H1 (cell line): ENCODE measurements around the gene HNF4A. TPM values are rescaled to one million over a fixed set of nuclear protein-coding genes. Genes with fewer than 3 reads are reported as not detected.

Source experiments
- CTCF ChIA-PET: fragments of 300-600 bp; sonication (Branson Sonifier 250); formaldehyde crosslinking; loops from one replicate; lab custom pipeline; 2021; ENCODE audit not compliant: partially characterized antibody; lab: Charles Lee
- POLR2A ChIA-PET: fragments of 300-600 bp; sonication (Branson Sonifier 250); formaldehyde crosslinking; loops from one replicate; lab custom pipeline; 2021; ENCODE audit warnings: inconsistent platforms; ENCODE audit not compliant: partially characterized antibody; lab: Charles Lee
- DNase-seq, 2 experiments: peaks; one replicate each; pipeline versions ENCODE4 v3.0.0 to v3.0.0-alpha.2; 2010 to 2022; ENCODE audit warnings: low spot score in 2 of 2, low read depth in 1 of 2, mixed read lengths in 1 of 2
- FAIRE-seq: peaks from 2 replicates; lab custom pipeline; 2011; peaks lifted over from hg19 to GRCh38; lab: Jason Lieb, UNC
- H2AFZ ChIP-seq: 2 replicates; pipeline ENCODE4 v1.8.1; 2012; ENCODE audit warnings: low read length, inconsistent platforms
- H2AK5ac ChIP-seq: 2 replicates; pipeline ENCODE4 v1.6.1; 2013; ENCODE audit warnings: low read depth, low read length
- H2BK120ac ChIP-seq: replicated peaks from 2 replicates; pipeline ENCODE3; 2013; ENCODE audit warnings: low read depth, low read length, inconsistent platforms
- H2BK12ac ChIP-seq: 2 replicates; pipeline ENCODE4 v1.6.1; 2013; ENCODE audit warnings: low read depth, low read length
- H2BK15ac ChIP-seq: 2 replicates; pipeline ENCODE4 v1.6.1; 2013; ENCODE audit warnings: low read length
- H2BK20ac ChIP-seq: 2 replicates; pipeline ENCODE4 v1.6.1; 2013; ENCODE audit warnings: low read length
- H2BK5ac ChIP-seq: 2 replicates; pipeline ENCODE4 v1.6.1; 2013; ENCODE audit warnings: low read depth, low read length
- H3K14ac ChIP-seq: 2 replicates; pipeline ENCODE4 v1.6.1; 2013; ENCODE audit warnings: inconsistent platforms; ENCODE audit not compliant: insufficient read length
- H3K18ac ChIP-seq: 2 replicates; pipeline ENCODE4 v1.6.1; 2013; ENCODE audit warnings: low read length; ENCODE audit errors: extremely low read depth
- H3K23ac ChIP-seq: 2 replicates; pipeline ENCODE4 v1.6.1; 2013; ENCODE audit warnings: inconsistent platforms; ENCODE audit not compliant: insufficient read length
- H3K23me2 ChIP-seq: 2 replicates; pipeline ENCODE4 v1.6.1; 2013; ENCODE audit warnings: low read depth, low read length
- H3K27ac ChIP-seq: 2 replicates; pipeline ENCODE4 v1.6.1; 2011; ENCODE audit warnings: low read depth, low read length, inconsistent platforms
- H3K27me3 ChIP-seq, 4 experiments: replicated peaks in 1 of 4; 1 replicate in 1 of 4; 2 replicates in 3 of 4; pipeline versions ENCODE4 v1.6.1 to v1.8.1; 2011 to 2013; ENCODE audit warnings: low read length in 3 of 4, mild to moderate bottlenecking in 3 of 4, inconsistent platforms in 2 of 4, mixed read lengths in 2 of 4, moderate library complexity in 1 of 4; ENCODE audit not compliant: control insufficient read depth in 3 of 4, insufficient read depth in 3 of 4; ENCODE audit errors: extremely low read depth in 1 of 4
- H3K36me3 ChIP-seq, 4 experiments: 2 replicates each; pipeline versions ENCODE4 v1.6.1 to v1.8.1; 2011 to 2013; ENCODE audit warnings: mild to moderate bottlenecking in 4 of 4, low read length in 3 of 4, moderate library complexity in 2 of 4, control low read depth in 1 of 4, inconsistent platforms in 1 of 4; ENCODE audit not compliant: insufficient read depth in 4 of 4, control insufficient read depth in 2 of 4
- H3K4ac ChIP-seq: replicated peaks from 2 replicates; pipeline ENCODE3; 2013; ENCODE audit warnings: low read length, low read depth, mixed read lengths, inconsistent platforms; ENCODE audit not compliant: insufficient read length
- H3K4me1 ChIP-seq, 4 experiments: replicated peaks in 1 of 4; 1 replicate in 1 of 4; 2 replicates in 3 of 4; pipeline versions ENCODE4 v1.6.1 to v1.8.1; 2011 to 2013; ENCODE audit warnings: low read length in 3 of 4, inconsistent platforms in 2 of 4, mixed read lengths in 1 of 4; ENCODE audit not compliant: insufficient read depth in 4 of 4, control insufficient read depth in 3 of 4
- H3K4me2 ChIP-seq, 2 experiments: 2 replicates each; pipeline versions ENCODE4 v1.6.1 to v1.8.1; 2011 to 2013; ENCODE audit warnings: low read depth in 2 of 2, low read length in 2 of 2, control low read depth in 1 of 2, inconsistent platforms in 1 of 2, mild to moderate bottlenecking in 1 of 2; ENCODE audit not compliant: insufficient read depth in 1 of 2
- H3K4me3 ChIP-seq, 4 experiments: fragments of 200-600, 300-600 bp in 1 of 4; sonication (generic), shearing (Covaris generic), sonication (Bioruptor Twin) in 1 of 4; 2 replicates each; pipeline versions ENCODE4 v1.5.1 to v1.8.1; 2011 to 2016; ENCODE audit warnings: low read length in 4 of 4, low read depth in 3 of 4, control low read depth in 2 of 4, inconsistent platforms in 2 of 4, mild to moderate bottlenecking in 2 of 4, mixed read lengths in 1 of 4, moderate library complexity in 1 of 4; ENCODE audit not compliant: insufficient read depth in 2 of 4; ENCODE audit errors: extremely low read depth in 1 of 4
- H3K56ac ChIP-seq: replicated peaks from 2 replicates; pipeline ENCODE3; 2013; ENCODE audit warnings: low read depth, mild to moderate bottlenecking, mixed read lengths, low read length, inconsistent platforms; ENCODE audit not compliant: insufficient read length
- H3K79me1 ChIP-seq: 2 replicates; pipeline ENCODE4 v1.6.1; 2013; ENCODE audit warnings: low read depth, low read length, control low read depth
- H3K79me2 ChIP-seq, 2 experiments: 2 replicates each; pipeline versions ENCODE4 v1.6.1 to v1.8.1; 2012 to 2013; ENCODE audit warnings: low read length in 2 of 2, mild to moderate bottlenecking in 2 of 2, inconsistent platforms in 1 of 2; ENCODE audit not compliant: insufficient read depth in 2 of 2, control insufficient read depth in 1 of 2
- H3K9ac ChIP-seq, 4 experiments: replicated peaks in 1 of 4; 1 replicate in 1 of 4; 2 replicates in 3 of 4; pipeline versions ENCODE4 v1.6.1 to v1.8.1; 2011 to 2013; ENCODE audit warnings: low read depth in 3 of 4, low read length in 3 of 4, control low read depth in 2 of 4, mild to moderate bottlenecking in 2 of 4, moderate library complexity in 2 of 4, inconsistent platforms in 1 of 4; ENCODE audit errors: extremely low read depth in 1 of 4
- H3K9me3 ChIP-seq, 2 experiments: 2 replicates each; pipeline versions ENCODE4 v1.6.1 to v1.8.1; 2012 to 2013; ENCODE audit warnings: mild to moderate bottlenecking in 2 of 2, moderate library complexity in 2 of 2, control low read depth in 1 of 2, inconsistent platforms in 1 of 2, low read depth in 1 of 2, low read length in 1 of 2, mixed read lengths in 1 of 2; ENCODE audit not compliant: insufficient read depth in 2 of 2
- H4K20me1 ChIP-seq, 2 experiments: replicated peaks in 1 of 2; 2 replicates each; pipeline versions ENCODE3 to v1.8.1; 2011 to 2013; ENCODE audit warnings: inconsistent platforms in 2 of 2, low read length in 2 of 2, mild to moderate bottlenecking in 1 of 2; ENCODE audit not compliant: insufficient read depth in 2 of 2, control insufficient read depth in 1 of 2
- H4K5ac ChIP-seq: 2 replicates; pipeline ENCODE4 v1.6.1; 2013; ENCODE audit warnings: low read length, low read depth, mixed read lengths, inconsistent platforms; ENCODE audit not compliant: insufficient read length
- H4K8ac ChIP-seq: 2 replicates; pipeline ENCODE4 v1.8.0; 2013; ENCODE audit warnings: mild to moderate bottlenecking, moderate library complexity, low read length, inconsistent platforms; ENCODE audit not compliant: insufficient read depth; ENCODE audit errors: extremely low read depth
- H4K91ac ChIP-seq: replicated peaks from 2 replicates; pipeline ENCODE3; 2013; ENCODE audit warnings: low read length, mixed read lengths, inconsistent platforms; ENCODE audit not compliant: insufficient read length
- CEBPB ChIP-seq: IDR thresholded peaks from 2 replicates; pipeline ENCODE4 v1.6.1; 2012; ENCODE audit warnings: low read depth, low read length
- CTBP2 ChIP-seq: IDR thresholded peaks from 2 replicates; pipeline ENCODE4 v1.7.0; 2011; ENCODE audit warnings: borderline replicate concordance, mild to moderate bottlenecking, moderate library complexity, mixed read lengths, low read length; ENCODE audit not compliant: insufficient read depth, insufficient read length
- EP300 ChIP-seq, 2 experiments: IDR thresholded peaks; 1 replicate in 1 of 2; 2 replicates in 1 of 2; pipeline ENCODE4 v1.6.1; 2011 to 2012; ENCODE audit warnings: low read depth in 2 of 2, low read length in 2 of 2, mild to moderate bottlenecking in 2 of 2, borderline replicate concordance in 1 of 2, inconsistent platforms in 1 of 2, moderate library complexity in 1 of 2
- EZH2 ChIP-seq: fragments of 200-600 bp; sonication (generic); IDR thresholded peaks from 2 replicates; pipeline ENCODE4 v1.7.1; 2012; ENCODE audit warnings: low read depth, mild to moderate bottlenecking, moderate library complexity, low read length, inconsistent platforms; ENCODE audit not compliant: severe bottlenecking
- JUND ChIP-seq: IDR thresholded peaks from 2 replicates; pipeline ENCODE4 v1.6.1; 2011; ENCODE audit warnings: mild to moderate bottlenecking, improper control_type of control experiment, low read length
- POLR2AphosphoS5 ChIP-seq: IDR thresholded peaks from 2 replicates; pipeline ENCODE4 v1.6.1; 2011; ENCODE audit warnings: low read depth, low read length
- POU5F1 ChIP-seq: IDR thresholded peaks from 2 replicates; pipeline ENCODE4 v1.6.1; 2011; ENCODE audit warnings: low read depth, mild to moderate bottlenecking, low read length, moderate library complexity
- RBBP5 ChIP-seq: IDR thresholded peaks from 2 replicates; pipeline ENCODE4 v1.7.1; 2012; ENCODE audit warnings: low read depth, mild to moderate bottlenecking, inconsistent platforms, low read length, moderate library complexity, borderline replicate concordance
- SIN3A ChIP-seq, 2 experiments: IDR thresholded peaks in 1 of 2; conservative IDR thresholded peaks in 1 of 2; 2 replicates each; pipeline ENCODE4 v1.6.1; 2011 to 2012; ENCODE audit warnings: low read length in 2 of 2, improper control_type of control experiment in 1 of 2, low read depth in 1 of 2, mild to moderate bottlenecking in 1 of 2
- TAF1 ChIP-seq: IDR thresholded peaks from 2 replicates; pipeline ENCODE4 v1.6.1; 2011; ENCODE audit warnings: mild to moderate bottlenecking, low read depth, low read length
- TEAD4 ChIP-seq: IDR thresholded peaks from 2 replicates; pipeline ENCODE4 v1.6.1; 2012; ENCODE audit warnings: low read depth, low read length, inconsistent platforms, mixed read lengths
- WGBS, 2 experiments: shearing (Covaris generic) in 1 of 2; methylation state at CpG; one replicate each; pipeline versions ENCODE4 v1.1.6 to v1.1.7; 2013 to 2015; ENCODE audit warnings: low lambda C conversion rate in 2 of 2, mixed read lengths in 2 of 2, inconsistent platforms in 1 of 2, low coverage in 1 of 2, missing lambda C conversion rate in 1 of 2; ENCODE audit not compliant: insufficient replicate concordance in 2 of 2, insufficient coverage in 1 of 2, insufficient read length in 1 of 2; ENCODE audit errors: extremely low coverage in 1 of 2, missing lambda C conversion rate in 1 of 2; 5-methylcytosine and 5-hydroxymethylcytosine counted together
- polyA plus RNA-seq, 7 experiments: library from polyadenylated mRNA; depleted of rRNA in 3 of 7; stranded (reverse) in 5 of 7; unstranded in 2 of 7; fragments of >200 nt in 5 of 7; fragments of 200-250 nt in 2 of 7; gene quantifications; 1 replicate in 5 of 7; 2 replicates in 1 of 7; 4 replicates in 1 of 7; pipeline versions ENCODE4 v1.2.1 to v1.2.3, GENCODE V29; 2011 to 2013; ENCODE audit warnings: missing spikeins in 2 of 7, mixed read lengths in 2 of 7
- total RNA-seq: library from RNA; stranded (reverse); fragmentation: NEBNext Ultra II Directional; extraction: Animal tissue kit (Norgen Biotek cat#: 25700); gene quantifications from 2 replicates; pipeline ENCODE4 v1.2.1, GENCODE V29; 2021
- TF ChIP-seq, protein P1 (sequence below): IDR thresholded peaks from 2 replicates; pipeline ENCODE4 v1.6.1; 2012; ENCODE audit warnings: inconsistent platforms
- TF ChIP-seq, protein P2 (sequence below): IDR thresholded peaks from 2 replicates; pipeline ENCODE4 v1.6.1; 2012; ENCODE audit warnings: inconsistent platforms

The HNF4A gene
- total and polyA plus RNA-seq, 2 of the 8 experiments (the other 6 are each of a cell fraction or from before 2014, with no cell fraction given): 0.03 TPM; not detected in 1

DNA sequence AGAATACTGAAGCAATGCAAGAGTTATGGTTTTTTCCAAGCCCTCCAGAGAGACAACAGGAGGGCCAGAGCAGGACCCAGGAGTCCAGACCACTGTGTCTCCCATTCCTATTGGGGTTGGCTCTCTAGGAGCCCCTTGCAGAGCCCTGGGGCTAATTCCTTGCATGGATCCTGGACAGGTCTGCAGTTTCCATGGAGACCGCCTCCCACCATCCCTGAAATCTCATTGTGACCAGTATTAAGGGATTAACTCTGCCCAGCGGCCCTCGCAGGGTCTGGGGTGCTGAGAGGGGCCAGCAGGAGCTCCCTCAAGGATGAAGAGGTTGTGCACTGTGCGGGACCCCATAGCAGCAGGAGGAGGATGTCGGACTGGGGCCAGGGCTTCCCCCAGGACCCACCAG, 34.8 kb downstream of the HNF4A start:
- FAIRE-seq: no peak
- Histone ChIP-seq H3K4me1 (peaks cover 0 to 5% (median 2%) of the 10 kb centered on the region in 4 experiments; a peak in 3 of 7 replicates), H3K27me3 (peaks cover 0 to 4% (median 0%) of the 10 kb centered on the region in 4 experiments; a peak in 3 of 7 replicates), H4K20me1 (no peaks in the 10 kb centered on the region), H3K4ac (no peak overlapping the region), H2BK120ac (no peak overlapping the region), H3K36me3 (no peaks in the 10 kb centered on the region), H3K79me1 (no peaks in the 10 kb centered on the region), H3K27ac (no peak overlapping the region), H3K4me3 (no peak overlapping the region), H3K23ac (no peak overlapping the region), H2AFZ (no peak overlapping the region), H2BK20ac (no peak overlapping the region), H2BK15ac (no peak overlapping the region), H3K18ac (no peak overlapping the region), H2BK5ac (no peak overlapping the region), H4K91ac (no peak overlapping the region), H3K79me2 (no peaks in the 10 kb centered on the region), H4K5ac (no peak overlapping the region), H3K4me2 (no peak overlapping the region), H3K9ac (no peak overlapping the region), H4K8ac (no peak overlapping the region; the same call in 1 of the 2 replicates), H3K9me3 (no peaks in the 10 kb centered on the region), H2BK12ac (no peak overlapping the region), H3K56ac (no peak overlapping the region), H2AK5ac (no peak overlapping the region), H3K23me2 (no peaks in the 10 kb centered on the region), H3K14ac (no peak overlapping the region)
- CTCF ChIA-PET: interaction anchor here (1.0 to 4.6 kb wide), 11 partner anchors 9 to 220 kb away, joined by 3 to 46 read pairs (median 9); no protein-coding TSS in a partner anchor
- POLR2A ChIA-PET: no interaction called here
- WGBS, 2 experiments: 81% methylated on average over 5 of the region's 5 CpGs; no CpG with 5 or more reads in 1 of the 2 experiments
- no peak for DNase-seq
- no peak for TF ChIP-seq POLR2AphosphoS5
- TF ChIP-seq CEBPB: no peak
- TF ChIP-seq EP300 (IDR thresholded peaks at IDR 0.05; ENCODE audit: borderline replicate concordance in 1 of 2, low read depth in 2 of 2, low read length in 2 of 2): no peak
- TF ChIP-seq, protein P1, sequence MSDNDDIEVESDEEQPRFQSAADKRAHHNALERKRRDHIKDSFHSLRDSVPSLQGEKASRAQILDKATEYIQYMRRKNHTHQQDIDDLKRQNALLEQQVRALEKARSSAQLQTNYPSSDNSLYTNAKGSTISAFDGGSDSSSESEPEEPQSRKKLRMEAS: no peak
- no peak for TF ChIP-seq JUND
- no peak for TF ChIP-seq CTBP2
- no peak for TF ChIP-seq TAF1
- no peak for TF ChIP-seq EZH2
- TF ChIP-seq SIN3A (conservative IDR thresholded peaks at IDR 0.05 in 1 of 2, IDR thresholded peaks at IDR 0.05 in 1 of 2; ENCODE audit: low read depth in 1 of 2, low read length in 2 of 2): no peak
- no peak for TF ChIP-seq POU5F1
- no peak for TF ChIP-seq RBBP5
- TF ChIP-seq, protein P2, sequence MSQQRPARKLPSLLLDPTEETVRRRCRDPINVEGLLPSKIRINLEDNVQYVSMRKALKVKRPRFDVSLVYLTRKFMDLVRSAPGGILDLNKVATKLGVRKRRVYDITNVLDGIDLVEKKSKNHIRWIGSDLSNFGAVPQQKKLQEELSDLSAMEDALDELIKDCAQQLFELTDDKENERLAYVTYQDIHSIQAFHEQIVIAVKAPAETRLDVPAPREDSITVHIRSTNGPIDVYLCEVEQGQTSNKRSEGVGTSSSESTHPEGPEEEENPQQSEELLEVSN: no peak
- no peak for TF ChIP-seq TEAD4
